HEK293 (cell line): ENCODE data around the gene MEOX2.

Source experiments
- MYNN ChIP-seq: fragments of 450-650 bp; formaldehyde crosslinking; IDR thresholded peaks from 2 replicates; pipeline ENCODE4 v1.5.1; 2016; ENCODE audit warnings: missing biosample characterization, missing genetic modification characterization, borderline replicate concordance
- REST ChIP-seq: fragments of 450-650 bp; formaldehyde crosslinking; IDR thresholded peaks from 2 replicates; pipeline ENCODE4 v1.5.1; 2016; ENCODE audit warnings: missing biosample characterization, missing genetic modification characterization
- TCF7L2 ChIP-seq: IDR thresholded peaks from 2 replicates; pipeline ENCODE4 v1.6.1; 2011; ENCODE audit warnings: low read depth, mild to moderate bottlenecking, inconsistent platforms, low read length, moderate library complexity, borderline replicate concordance
- YY1 ChIP-seq: fragments of 450-650 bp; formaldehyde crosslinking; IDR thresholded peaks from 2 replicates; pipeline ENCODE4 v1.5.1; 2018; ENCODE audit warnings: missing biosample characterization, missing genetic modification characterization
- ZNF23 ChIP-seq: fragments of 450-650 bp; formaldehyde crosslinking; IDR thresholded peaks from 2 replicates; pipeline ENCODE4 v1.5.1; 2016; ENCODE audit warnings: missing biosample characterization, missing genetic modification characterization, borderline replicate concordance
- ZNF274 ChIP-seq, 2 experiments: fragments of 200-500 bp in 1 of 2; fragments of 450-650 bp in 1 of 2; sonication (Bioruptor generic) in 1 of 2; formaldehyde crosslinking in 1 of 2; IDR thresholded peaks; 2 replicates each; pipeline versions ENCODE4 v1.5.1 to v1.6.1; 2014 to 2016; ENCODE audit warnings: borderline replicate concordance in 1 of 2, inconsistent platforms in 1 of 2, low read length in 1 of 2, missing biosample characterization in 1 of 2, missing genetic modification characterization in 1 of 2
- ZNF423 ChIP-seq: fragments of 450-650 bp; formaldehyde crosslinking; IDR thresholded peaks from 2 replicates; pipeline ENCODE4 v1.5.1; 2016; ENCODE audit warnings: missing biosample characterization, missing genetic modification characterization
- ZNF692 ChIP-seq: fragments of 450-650 bp; formaldehyde crosslinking; IDR thresholded peaks from 2 replicates; pipeline ENCODE4 v1.5.1; 2016; ENCODE audit warnings: missing biosample characterization, missing genetic modification characterization
- ZNF76 ChIP-seq: fragments of 450-650 bp; formaldehyde crosslinking; IDR thresholded peaks from 2 replicates; pipeline ENCODE4; 2016; ENCODE audit warnings: low read depth, missing biosample characterization, missing genetic modification characterization, borderline replicate concordance

GRCh38 chr7:15729746-15730145 lies 43.3 kb upstream of the MEOX2 start:
- TF ChIP-seq REST (tag by site-specific recombination) = no peak
- no peak for TF ChIP-seq ZNF692 (tag by site-specific recombination)
- TF ChIP-seq TCF7L2 = no peak
- no peak for TF ChIP-seq ZNF423 (tag by site-specific recombination)
- TF ChIP-seq ZNF23 (tag by site-specific recombination) = no peak
- TF ChIP-seq YY1 = no peak
- no peak for TF ChIP-seq MYNN (tag by site-specific recombination)
- TF ChIP-seq ZNF76 (tag by site-specific recombination) = no peak
- no peak for TF ChIP-seq ZNF274 (IDR thresholded peaks at IDR 0.05; ENCODE audit: low read length)
- TF ChIP-seq ZNF274 (tag by site-specific recombination; IDR thresholded peaks at IDR 0.05; ENCODE audit: borderline replicate concordance) = no peak
